Left kidney (tissue), 2 donors: ENCODE results near the gene RASAL2. TPM values are rescaled to one million over a fixed set of nuclear protein-coding genes. Genes with fewer than 3 reads are reported as not detected.
A peak's percentile ranks its signal among the peaks of the same experiment; 100 is the strongest.
"Not testable (repeated sequence)": the region's sequence is repeated elsewhere in the genome, so short reads cannot be mapped to it uniquely, and the experiment has no call there.

Experiments
- DNase-seq: peaks from one replicate; pipeline ENCODE4 v3.0.0-alpha.2; 2013
- polyA plus RNA-seq: library from polyadenylated mRNA; unstranded; fragments of 120-200 nt; gene quantifications from one replicate; pipeline ENCODE4 v1.2.1, GENCODE V29; 2013; ENCODE audit not compliant: insufficient read length

The RASAL2 gene
- polyA plus RNA-seq, 1 donor = 22.1 TPM

GRCh38 chr1:178118524-178118923 lies 24.6 kb downstream of the RASAL2 start:
- DNase-seq = no peak

- no peak for DNase-seq
These were observed 25.7 kb downstream of the RASAL2 start for GRCh38 chr1:178119628-178120027.

DNA sequence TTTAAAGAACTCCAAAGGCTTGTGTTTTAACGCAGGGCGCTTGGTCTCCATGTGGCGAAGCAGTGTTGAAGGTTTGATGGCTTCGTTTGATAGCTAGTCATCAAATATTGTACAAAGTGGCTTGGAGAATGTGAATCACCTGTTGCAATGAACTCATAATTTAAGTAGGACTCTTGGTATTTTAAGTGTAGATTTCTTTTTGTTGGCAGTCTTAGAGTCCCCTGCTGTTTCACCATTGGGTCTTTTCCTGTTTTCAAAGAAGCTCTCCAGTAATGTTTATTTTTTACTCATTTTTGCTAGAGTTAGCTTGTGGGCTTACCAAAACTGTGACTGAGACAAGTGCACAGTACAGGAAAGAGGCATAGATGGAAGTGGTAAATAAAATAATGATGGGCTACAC lies 26.2 kb downstream of the RASAL2 start:
- no peak for DNase-seq

DNA sequence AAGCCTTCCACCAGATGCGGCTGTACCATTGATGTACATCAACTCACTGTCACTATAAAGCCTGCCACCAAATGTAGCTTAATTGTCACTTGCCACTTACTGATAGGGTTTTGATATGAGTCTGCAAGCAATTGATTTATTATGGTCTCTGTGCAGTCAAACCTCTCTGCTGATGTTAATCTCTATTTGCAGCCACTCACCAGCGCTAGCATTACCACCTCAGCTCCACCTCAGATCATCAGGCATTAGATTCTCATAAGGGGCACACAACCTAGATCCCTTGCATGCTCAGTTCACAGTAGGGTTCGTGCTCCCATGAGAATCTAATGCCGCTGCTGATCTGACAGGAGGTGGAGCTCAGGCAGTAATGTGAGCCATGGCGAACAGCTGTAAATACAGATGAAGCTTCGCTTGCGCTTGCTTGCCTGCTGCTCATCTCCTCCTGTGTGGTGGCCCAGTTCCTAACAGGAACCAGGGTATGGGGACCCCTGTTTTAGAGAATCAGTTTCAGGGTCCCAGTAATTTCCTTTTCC lies 26.7 kb downstream of the RASAL2 start:
- not testable (repeated sequence) for DNase-seq

DNA sequence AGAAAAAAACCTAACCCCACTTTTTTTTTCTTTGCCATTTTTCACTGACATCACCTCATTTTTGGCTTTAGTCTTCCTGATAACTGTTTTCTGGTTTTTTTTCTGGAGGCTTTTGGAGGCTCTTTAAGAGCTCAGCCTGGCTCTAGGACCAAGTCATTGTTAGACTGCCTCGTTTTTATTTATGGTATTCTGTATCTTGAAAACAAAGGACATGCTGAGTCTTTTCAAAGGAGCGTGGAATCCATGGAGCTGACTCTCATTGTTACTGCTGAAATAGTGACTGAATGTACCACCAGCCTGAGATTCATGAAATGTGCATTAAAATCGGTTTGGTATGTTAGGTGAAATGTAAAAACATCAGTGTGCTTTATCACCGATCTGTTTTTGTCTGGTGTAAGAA lies 28.0 kb downstream of the RASAL2 start:
- no peak for DNase-seq

DNA sequence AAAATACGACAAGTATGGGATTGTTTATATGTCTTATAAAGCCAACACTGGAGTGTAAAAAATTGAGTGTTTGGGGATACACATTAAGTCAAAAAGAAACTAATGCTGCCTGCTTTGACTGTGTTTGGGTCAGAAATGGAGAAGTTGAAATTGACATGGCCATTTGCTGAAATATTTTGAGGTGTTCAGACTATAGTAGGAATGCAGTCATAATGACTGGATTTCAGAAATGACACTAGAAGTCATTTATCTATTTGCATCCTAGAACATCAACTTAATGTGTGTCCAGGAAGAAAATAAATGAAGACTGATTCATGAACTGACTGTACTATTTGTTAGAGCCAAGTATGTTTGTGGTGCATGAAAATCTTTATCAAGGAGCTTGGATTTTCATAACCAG lies 28.4 kb downstream of the RASAL2 start:
- DNase-seq = no peak

DNA sequence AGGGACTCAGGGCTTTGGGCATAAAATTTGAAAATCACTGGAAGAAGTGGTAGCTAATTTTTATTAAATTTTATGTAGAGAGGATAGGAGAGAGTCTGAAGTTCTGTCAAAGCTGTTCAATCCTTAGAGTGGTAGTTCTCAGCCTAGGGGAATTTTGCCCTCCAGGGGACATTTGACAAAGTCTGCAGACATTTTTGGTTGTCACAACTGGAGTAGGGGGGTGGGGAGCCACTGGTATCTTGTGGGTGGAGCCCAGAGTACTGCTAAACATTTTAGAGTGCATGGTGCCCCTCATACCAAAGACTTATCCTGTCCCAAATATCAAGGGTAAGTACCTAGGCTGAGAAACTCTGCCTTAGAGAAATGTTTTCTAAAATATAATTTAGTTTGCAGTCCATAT lies 30.2 kb downstream of the RASAL2 start:
- DNase-seq = no peak

DNA sequence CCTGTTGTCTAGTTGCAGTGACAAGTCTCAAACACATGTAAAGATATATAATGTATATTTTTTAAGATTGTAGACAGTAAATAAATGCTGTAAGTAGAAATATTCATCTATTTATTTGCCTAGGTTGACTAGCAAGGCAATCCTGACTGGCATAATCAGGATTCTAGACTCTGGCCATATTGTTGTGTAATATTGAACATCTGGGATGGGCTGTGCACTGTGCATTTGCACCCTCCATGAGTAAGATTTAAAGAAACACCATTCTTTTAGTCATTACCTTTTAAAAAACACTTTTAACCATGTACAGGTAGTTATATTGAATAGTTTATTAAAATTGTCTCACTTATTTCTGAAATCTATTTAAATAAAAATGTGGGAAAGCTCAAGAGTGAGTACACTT lies 32.4 kb downstream of the RASAL2 start:
- DNase-seq = no peak

DNA sequence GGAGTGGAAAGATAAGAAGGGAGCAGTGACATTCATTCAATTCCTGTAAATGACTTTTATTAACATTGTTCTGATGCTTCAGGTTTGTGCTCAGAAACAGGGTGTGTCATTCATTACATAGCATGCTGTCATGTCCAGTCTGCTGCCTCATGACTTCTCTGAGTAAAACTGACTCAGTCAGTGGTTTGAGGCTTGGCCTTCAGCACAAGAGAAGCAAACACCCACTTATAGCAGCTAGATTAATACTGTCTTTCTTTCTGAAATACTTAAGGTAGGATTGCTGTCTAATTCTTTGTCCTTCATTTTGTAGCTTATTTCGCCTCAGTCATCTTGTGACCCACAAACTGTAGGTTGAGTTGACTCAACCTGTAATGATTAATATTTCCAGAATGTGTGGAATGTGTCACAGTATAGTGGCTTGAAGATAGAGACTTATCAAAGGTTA lies 32.9 kb downstream of the RASAL2 start:
- no peak for DNase-seq

- DNase-seq = no peak
These were observed 33.7 kb downstream of the RASAL2 start for GRCh38 chr1:178127482-178128191.

DNA sequence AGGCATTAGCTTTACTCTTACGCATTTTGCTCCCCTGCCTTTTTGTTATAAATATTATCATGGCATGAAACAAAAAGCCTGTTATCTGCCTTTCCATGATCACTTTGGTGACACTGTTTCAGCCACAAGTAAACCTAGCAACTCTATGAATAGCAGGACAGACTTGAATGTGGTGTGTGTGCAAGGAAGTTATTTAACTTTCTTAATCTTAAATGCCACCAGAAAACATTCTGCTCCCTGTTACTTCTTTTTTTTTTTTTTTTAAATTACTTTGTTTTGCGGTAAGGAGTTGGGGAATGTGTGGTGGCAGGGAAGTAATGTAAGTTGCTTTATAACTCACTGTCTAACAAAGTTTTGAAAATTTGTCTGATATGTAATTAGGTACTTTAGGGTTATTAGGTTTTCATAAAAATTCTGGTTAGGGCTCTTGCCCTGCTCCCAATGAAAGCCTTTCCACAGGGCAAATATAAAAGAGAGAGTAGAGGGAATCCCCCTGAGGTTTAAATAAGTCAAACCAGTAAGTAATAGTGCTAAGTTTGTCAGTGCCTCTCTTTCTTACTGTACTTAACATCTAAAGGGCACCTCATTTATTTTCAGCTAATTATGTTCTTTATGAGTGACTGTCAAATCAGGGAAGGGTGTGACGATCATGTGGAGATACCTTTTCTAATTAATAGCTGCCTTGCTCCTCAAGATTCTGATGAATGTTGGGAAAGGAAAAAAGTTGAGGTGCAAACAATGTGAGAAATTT lies 39.5 kb downstream of the RASAL2 start:
- no peak for DNase-seq

DNA sequence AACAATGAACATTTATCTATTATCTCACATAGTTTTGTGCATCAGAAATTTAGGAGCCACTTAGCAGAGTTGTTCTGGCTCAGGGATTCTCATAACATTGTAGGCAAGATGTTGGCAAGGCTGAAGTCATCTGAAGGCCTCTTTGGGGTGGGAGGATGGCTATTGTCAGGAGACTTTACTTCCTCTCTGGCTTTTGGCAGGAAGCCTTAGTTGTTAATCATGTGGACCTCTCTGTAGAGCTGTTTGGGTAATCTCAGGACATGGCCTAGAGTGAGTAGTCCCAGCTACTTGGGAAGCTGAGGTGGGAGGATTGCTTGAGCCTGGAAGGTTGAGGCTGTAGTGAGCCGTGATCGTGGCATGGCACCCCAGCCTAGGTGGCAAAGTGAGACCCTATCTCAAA lies 40.2 kb downstream of the RASAL2 start:
- peak; percentile 14 for DNase-seq

- DNase-seq = no peak
These were observed 43.3 kb downstream of the RASAL2 start for GRCh38 chr1:178137238-178137637.

- no peak for DNase-seq
These were observed 48.9 kb downstream of the RASAL2 start for GRCh38 chr1:178142806-178143205.

DNA sequence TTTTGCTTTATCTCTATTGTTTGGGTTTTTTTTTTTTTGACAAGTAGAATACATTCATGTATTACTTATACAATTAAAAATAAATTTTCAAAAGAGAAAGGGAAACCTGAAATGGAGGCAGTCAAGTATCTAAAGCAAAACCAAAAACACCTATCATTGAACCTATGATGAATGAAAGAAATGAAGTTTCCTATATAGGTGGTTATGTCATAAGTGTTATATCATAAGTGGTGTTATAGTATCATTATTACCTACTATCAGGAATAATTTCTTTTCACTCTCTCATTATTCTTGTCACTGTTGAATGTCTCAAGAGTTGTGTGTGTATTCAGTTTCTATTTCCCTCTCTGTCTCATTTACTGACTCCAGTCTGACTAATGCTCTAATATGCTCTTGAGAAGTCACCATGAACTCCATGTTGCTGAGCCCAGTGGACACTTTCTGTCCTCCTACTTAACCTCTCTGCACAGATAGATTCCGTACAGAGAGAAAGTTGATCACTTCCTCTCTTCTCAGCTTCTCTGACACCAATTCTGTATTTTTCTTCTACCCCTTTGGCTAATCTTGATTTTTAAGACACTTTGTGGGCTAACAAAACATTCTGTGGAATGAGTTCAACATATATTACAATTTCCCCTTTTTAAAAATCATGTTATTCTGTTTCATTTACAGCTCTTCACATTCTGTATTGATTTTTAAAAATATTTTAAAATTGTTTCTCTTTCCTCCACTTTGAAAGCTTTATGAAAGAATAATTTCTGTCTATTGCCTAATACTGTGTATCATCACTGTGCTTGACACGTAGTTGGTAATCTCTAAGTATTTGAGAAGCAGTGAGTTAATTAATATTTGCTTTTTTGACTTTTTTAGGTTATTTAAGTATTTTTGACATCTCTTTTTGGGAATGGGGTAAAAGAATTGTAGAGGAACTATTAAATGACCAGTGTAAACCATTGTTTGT lies 50.1 kb downstream of the RASAL2 start:
- DNase-seq = no peak

GRCh38 chr1:178145605-178146004 lies 51.7 kb downstream of the RASAL2 start:
- no peak for DNase-seq

GRCh38 chr1:178146436-178146835 lies 52.5 kb downstream of the RASAL2 start:
- no peak for DNase-seq

GRCh38 chr1:178150610-178151009 lies 56.7 kb downstream of the RASAL2 start:
- no peak for DNase-seq

DNA sequence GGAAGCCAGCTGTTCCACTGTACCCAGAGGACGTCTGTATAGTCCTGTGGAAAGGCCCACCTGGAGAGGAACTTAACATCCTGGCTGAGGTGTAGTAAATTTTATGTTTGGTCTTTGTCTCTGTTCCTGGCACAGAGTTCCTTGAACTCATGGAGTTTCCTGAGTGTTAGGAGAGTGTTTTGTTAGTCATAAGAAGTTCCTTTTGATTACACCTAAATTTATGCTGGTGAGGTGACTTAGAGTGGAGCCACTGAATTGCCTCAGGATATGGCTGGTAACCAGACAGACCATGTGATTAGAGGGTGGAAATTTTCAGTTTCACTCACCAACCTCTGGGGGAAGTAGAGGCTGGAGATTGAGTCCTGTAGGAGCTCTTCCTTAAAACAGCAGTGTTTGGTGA lies 57.9 kb downstream of the RASAL2 start:
- DNase-seq = no peak

DNA sequence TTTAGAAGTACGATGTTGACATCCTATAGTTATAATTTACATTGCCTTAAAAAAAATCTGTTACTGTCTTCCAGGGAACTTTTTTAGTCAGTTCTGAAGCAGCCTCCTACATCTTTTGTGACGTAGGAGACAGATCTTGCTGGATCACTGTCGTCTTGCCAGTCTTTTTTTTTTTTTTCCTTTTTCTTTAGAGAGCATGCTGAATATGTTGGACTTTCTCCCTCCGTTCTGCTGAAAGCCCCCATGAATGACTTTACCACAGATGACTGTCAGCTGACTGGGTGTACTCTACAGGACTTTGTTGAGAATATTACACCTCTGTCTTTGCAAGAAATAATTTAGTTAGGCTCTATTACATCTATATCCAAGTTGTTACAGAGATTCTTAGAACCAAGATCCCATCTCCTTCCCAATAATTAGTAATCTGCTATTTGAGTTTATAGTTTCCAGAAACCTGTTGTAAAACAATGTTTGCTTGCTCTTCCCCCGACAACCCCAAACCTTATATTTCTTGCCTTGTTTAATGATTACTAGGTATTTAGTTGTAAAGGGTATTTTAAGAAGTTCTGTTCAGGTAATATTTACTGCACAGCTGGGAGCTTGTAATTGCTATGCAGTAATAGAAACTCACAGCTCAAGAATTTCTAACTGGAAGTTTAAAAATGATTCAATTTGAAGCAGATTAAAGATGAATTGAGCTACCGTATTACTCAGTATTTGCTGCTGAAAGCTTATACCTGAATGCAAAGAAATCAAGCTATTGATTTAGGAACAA lies 61.8 kb downstream of the RASAL2 start:
- no peak for DNase-seq

GRCh38 chr1:178160736-178161475 lies 67.0 kb downstream of the RASAL2 start:
- DNase-seq = no peak
